Stimulated activated CD4-positive, alpha-beta T cell treated with anti-CD3 and anti-CD28 coated beads, Interleukin-4, amount 100 ng/mL, for 4 hours (primary cell): ENCODE results near the gene PIGQ.

Source experiments
- DNase-seq, 2 experiments: peaks; one replicate each; pipeline ENCODE4 v3.0.0-alpha.2; 2020

Gene PIGQ

GRCh38 chr16:534856-535445 lies 34.8 kb upstream of the PIGQ start:
- no peak for DNase-seq

GRCh38 chr16:535446-536405 lies 34.0 kb upstream of the PIGQ start:
- no peak for DNase-seq

GRCh38 chr16:536746-537145 lies 33.0 kb upstream of the PIGQ start:
- DNase-seq, result no peak

DNA sequence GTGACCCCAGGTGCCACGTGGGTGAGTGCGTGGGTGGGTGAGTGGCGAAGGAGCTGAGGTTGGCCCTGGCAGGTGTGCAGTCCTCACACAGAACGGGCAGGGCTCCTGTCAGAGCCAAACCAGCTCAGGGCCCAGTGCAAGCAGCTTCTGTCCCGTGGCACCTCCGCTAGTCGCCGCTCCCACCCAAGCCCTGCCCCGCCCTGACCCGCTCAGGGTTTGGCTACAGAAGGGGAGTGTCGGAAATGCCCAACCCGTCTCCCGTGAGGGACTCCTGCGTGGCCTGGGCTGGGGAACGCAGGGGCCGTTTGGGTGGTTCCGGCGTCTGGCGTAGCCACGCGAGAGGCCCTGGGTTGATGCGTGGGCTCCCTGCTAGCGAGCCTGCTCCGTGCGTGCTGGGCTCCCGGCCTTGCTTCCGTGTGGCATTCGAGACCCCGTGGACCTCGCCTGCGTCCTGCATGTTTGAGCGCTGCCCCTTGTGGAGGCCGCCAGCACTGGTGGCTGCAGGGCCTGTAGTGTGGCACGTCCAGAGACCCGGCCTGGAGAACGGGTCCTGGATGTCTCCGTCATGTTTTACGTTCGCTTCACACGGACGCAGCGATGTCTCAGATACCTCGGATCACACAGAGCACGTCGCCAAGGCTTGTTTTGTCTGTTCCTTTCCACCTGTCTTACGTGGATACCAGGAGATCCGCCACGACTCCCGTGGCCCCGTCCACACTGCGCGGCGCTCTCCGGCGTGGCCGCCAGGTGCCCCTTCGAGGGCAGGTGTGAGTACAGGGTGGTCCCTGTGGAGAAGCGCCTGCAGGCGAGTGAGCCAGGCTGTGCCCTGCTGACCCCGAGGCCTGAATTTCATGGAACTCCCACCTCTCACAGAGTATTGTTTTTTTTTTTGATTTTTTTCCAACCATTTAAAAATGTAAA lies 32.1 kb upstream of the PIGQ start:
- DNase-seq, result peak in 1 of 2 experiments; percentile 34

DNA sequence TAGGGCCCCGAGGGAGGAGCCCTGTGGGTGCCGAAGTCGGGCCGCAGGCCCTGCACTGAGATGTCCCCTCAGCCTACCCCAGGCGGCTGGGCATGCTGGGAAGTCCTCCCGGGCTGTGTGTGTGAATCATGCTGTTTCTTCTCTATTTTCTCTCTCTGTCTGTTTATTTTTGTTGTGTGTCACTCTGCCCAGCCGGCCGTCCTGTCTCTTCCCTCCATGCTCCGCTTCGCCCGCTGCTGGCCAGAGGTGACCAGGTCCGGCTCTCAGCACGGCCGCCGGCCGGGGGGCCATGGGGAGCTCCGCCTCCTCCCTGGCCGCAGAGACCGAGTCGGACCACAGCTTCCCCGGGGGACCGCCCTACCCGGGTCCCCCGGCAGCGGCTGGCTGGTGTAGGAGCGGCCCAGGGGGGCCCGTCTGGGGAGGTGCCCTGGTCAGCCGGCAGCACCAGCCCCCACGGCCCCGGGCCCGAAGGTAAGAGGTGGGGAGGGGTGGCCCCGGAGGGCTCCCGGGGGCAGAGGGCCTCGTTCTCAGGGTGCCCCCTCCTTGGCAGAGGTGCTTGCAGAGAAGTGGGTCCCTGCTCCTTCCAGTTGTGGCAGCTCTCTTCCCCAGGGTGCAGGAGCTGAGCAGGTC lies 29.8 kb upstream of the PIGQ start:
- no peak for DNase-seq

GRCh38 chr16:540645-541340 lies 29.0 kb upstream of the PIGQ start:
- no peak for DNase-seq

DNA sequence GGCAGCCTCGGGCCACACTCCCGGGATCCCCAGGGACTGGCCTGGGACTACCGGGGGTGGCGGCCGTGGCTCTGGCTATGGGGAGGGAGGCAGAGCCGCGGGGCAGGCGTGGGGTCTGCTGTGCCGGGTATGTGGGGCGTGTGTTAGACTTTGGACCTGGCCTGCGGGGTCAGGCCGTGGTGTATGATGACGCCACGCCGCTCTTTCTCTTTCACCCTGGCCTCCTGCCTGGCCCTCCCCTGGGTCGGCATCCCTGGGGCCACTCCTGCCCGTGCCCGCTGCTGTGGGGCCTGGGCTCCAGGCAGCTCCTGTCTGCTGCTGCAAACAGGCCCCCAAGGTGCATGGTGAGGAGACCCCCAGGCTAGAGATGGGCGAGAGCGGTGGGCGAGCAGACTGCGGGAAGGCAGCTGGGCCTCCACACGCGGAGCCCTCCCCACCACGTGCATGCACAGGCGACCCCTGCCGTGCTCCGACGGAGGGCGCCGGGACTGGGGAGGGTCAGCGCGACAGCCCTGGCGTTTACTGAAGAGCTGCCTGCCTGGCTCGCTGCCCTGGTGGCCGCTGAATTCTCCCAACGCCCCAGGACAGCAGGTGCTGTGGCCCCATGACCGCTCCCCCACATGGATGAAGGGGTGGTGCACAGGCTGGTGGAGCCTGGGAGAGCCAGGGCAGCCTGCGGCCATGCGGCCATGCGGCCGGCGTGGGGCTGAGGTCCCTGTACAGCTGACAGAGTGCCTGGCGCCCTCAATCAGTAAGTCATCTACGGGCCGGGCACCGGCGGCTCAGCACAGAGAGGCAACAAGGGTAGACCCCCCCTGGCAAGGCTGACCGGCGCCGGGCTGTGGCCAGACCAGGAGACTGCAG lies 26.2 kb upstream of the PIGQ start:
- DNase-seq, result no peak

DNA sequence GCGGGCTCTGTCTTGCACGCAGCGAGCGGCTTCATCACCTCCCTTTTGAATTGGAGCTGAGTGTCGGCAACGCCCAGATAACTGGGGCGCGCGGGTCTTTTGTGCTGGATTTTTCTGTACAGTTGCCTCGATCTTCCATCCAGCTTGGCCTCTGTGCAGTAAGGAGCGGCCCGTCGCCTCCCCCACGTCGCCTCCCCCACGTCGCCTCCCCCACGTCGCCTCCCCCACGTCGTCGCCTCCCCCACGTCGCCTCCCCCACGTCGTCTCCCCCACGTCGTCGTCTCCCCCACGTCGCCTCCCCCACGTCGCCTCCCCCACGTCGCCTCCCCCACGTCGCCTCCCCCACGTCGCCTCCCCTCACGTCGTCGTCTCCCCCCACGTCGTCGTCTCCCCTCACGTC lies 25.3 kb upstream of the PIGQ start:
- no peak for DNase-seq

DNA sequence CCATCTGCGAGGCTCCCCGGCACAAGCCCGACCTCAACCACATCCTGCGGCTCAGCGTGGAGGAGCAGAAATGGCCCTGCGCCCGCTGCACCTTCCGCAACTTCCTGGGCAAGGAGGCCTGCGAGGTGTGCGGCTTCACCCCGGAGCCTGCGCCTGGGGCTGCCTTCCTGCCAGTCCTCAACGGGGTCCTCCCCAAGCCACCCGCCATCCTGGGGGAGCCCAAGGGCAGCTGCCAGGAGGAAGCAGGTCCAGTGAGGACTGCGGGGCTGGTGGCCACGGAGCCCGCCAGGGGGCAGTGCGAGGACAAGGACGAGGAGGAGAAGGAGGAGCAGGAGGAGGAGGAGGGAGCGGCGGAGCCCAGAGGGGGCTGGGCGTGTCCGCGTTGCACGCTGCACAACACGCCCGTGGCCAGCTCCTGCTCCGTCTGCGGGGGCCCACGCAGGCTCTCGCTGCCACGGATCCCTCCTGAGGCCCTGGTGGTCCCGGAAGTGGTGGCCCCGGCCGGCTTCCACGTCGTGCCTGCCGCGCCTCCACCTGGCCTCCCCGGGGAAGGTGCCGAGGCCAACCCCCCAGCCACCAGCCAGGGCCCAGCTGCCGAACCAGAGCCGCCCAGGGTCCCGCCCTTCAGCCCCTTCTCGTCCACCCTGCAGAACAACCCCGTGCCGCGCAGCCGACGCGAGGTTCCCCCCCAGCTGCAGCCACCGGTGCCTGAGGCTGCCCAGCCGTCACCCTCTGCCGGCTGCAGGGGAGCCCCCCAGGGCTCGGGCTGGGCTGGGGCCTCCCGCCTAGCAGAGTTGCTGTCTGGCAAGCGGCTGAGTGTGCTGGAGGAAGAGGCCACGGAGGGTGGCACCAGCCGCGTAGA lies 22.6 kb upstream of the PIGQ start:
- DNase-seq, result peak; percentile 53 to 54

GRCh38 chr16:548586-548985 lies 21.2 kb upstream of the PIGQ start:
- no peak for DNase-seq

- DNase-seq, result no peak
These were observed 20.1 kb upstream of the PIGQ start for GRCh38 chr16:549544-550263.

- no peak for DNase-seq
These were observed 18.6 kb upstream of the PIGQ start for GRCh38 chr16:551210-551609.

- no peak for DNase-seq
These were observed 17.6 kb upstream of the PIGQ start for GRCh38 chr16:552171-552570.

GRCh38 chr16:553601-554296 lies 16.0 kb upstream of the PIGQ start:
- DNase-seq, result no peak

- no peak for DNase-seq
These were observed 15.5 kb upstream of the PIGQ start for GRCh38 chr16:554297-554621.

- DNase-seq, result no peak
These were observed 15.0 kb upstream of the PIGQ start for GRCh38 chr16:554640-555365.

- no peak for DNase-seq
These were observed 14.0 kb upstream of the PIGQ start for GRCh38 chr16:555528-556473.
